ENCODE results near the gene SYT7.

Gene SYT7

GRCh38 chr11:61545341-61545740 lies 35.5 kb downstream of the SYT7 start:
- peak; percentile 36; the same call in 1 of the 2 replicates for TF ChIP-seq CTCF (conservative IDR thresholded peaks at IDR 0.05)
- no peak overlapping the region for H3K27ac ChIP-seq

DNA sequence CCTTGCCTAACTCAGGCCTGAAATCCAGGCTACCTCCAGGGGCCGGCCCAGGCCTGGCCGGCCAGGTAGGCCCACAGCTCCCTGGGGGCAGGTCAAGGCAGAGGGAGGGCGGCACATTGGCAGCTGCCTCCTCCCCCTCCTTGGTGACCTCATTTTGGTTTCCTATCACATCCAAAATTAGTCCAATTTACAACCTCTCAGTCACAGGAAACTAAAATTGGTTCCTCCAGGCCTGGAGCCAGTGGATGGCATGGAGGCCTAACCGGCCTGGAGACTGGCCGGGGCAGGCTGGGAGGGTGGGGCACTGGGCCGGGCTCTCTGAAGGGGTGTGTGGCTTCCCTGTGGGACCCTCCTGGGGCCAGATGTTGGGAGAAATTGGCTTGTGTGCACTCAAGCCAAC lies 36.4 kb downstream of the SYT7 start:
- H3K27ac ChIP-seq = peak overlapping the region; percentile 11; the same call in 1 of the 2 replicates
- TF ChIP-seq CTCF (conservative IDR thresholded peaks at IDR 0.05) = no peak

DNA sequence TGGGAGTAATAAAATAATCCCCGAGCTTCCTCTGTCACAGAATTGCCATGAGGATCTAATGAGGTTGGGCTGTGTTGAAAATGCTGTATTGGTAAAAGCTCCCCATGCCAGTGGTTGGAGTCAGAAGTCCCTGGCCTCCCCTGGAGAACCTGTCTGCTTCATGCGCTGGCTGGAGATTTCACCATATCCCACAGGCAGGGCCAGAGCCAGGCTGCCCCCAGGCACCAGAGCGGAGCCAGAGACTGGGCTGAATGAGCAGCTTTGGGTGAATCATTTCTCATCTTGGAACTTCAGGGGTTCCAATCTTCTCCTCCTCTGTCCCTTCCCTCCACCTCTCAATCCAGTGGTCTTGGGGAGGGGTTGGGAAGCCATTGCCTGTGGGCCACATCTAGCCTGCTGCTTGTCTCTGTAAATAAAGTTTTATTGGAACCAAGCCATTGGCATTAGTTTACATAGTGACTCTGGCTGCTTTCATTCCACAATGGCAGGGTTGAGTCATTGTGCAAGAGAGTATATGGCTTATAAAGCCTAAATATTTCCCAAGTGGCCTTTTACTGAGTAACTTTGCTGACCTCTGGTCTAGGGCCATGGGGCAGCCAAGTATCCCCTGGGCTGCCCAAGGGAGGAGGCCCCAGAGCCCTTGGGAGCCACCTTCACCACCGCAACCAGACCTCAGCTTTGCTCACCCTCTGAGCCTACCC lies 37.1 kb downstream of the SYT7 start:
- TF ChIP-seq CTCF (conservative IDR thresholded peaks at IDR 0.05) = no peak
- H3K27ac ChIP-seq = peak overlapping the region; percentile 11; the same call in 1 of the 2 replicates

- no peak for TF ChIP-seq CTCF (conservative IDR thresholded peaks at IDR 0.05)
- no peak overlapping the region for H3K27ac ChIP-seq
These were observed 38.2 kb downstream of the SYT7 start for GRCh38 chr11:61542705-61543104.

- no peak for TF ChIP-seq CTCF (conservative IDR thresholded peaks at IDR 0.05)
- peak overlapping the region; percentile 26; the same call in 1 of the 2 replicates for H3K27ac ChIP-seq
These were observed 38.8 kb downstream of the SYT7 start for GRCh38 chr11:61542024-61542461.

DNA sequence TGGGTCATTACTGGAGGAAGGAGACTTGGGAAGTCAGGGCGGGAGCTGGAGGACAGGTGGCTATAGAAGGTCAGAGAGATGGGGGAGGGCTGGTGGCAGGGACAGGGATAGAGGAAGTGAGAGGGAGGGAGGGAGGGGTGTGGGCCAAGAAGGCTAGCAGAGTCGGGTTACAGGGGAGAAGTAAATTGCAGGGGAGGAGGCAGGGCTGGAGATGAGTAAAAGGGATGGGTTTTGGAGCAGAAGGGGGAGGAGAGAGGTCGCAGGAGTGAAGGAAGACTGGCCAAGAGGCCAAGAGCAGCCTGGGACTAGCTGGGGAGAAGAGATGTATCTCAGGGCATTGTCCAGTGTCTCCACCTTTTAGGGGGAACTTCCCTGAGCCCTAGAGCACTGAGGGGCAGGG lies 39.3 kb downstream of the SYT7 start:
- H3K27ac ChIP-seq = peak overlapping the region; percentile 26; the same call in 1 of the 2 replicates
- no peak for TF ChIP-seq CTCF (conservative IDR thresholded peaks at IDR 0.05)

GRCh38 chr11:61540528-61540927 lies 40.3 kb downstream of the SYT7 start:
- no peak overlapping the region for H3K27ac ChIP-seq
- TF ChIP-seq CTCF (conservative IDR thresholded peaks at IDR 0.05) = no peak
